SKM-1 treated with dmso at 0.1 percent for 144 hours (cell line): Measurements from ENCODE around the gene PARG.
"Not testable (repeated sequence)": the region's sequence is repeated elsewhere in the genome, so short reads cannot be mapped to it uniquely, and the experiment has no call there.

Experiments used
- DNase-seq: peaks from one replicate; lab custom pipeline; 2025; ENCODE audit not compliant: unreplicated experiment; lab: John Stamatoyannopoulos, UW

PARG gene

GRCh38 chr10:49831352-49832035 is 110.3 kb downstream of the PARG start:
- DNase-seq, result no peak

GRCh38 chr10:49830846-49831245 is 111.0 kb downstream of the PARG start:
- no peak for DNase-seq

GRCh38 chr10:49830016-49830415 is 111.8 kb downstream of the PARG start:
- no peak for DNase-seq

- DNase-seq, result no peak
These were observed 114.5 kb downstream of the PARG start for GRCh38 chr10:49827297-49827696.

DNA sequence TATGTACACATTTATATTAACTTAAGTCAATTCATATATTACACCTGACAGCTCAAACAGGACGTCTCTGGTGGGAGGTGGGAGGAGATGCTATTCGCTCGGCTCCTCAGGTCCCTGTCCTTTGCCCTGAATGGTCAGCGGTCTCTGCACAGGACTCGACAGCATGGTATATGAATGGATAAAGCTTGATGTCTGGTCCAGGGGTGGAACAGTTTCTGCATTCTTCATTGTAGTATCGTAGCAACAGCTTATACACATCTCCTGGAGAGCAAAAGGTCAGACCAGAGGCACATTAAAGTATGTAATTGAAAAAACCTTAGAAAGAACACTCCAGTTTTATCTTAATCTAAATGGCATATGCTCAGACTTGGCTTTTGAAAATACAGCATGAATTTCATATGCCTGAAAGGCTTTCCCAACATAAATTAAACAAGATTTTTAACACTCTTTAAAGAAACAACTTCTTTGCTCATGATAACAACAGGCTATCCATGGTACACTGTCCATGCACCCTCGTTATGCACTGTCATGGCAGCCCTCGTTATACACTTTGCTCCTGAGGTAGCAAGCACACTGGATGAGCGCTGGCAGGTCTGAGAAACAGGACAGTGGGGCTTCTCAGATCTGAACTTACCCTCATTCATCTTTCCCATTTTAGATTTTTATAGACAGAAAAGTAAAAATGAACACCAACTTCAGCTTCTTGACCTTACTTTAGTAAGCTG is 122.4 kb downstream of the PARG start:
- no peak for DNase-seq

GRCh38 chr10:49817845-49818244 is 124.0 kb downstream of the PARG start:
- DNase-seq, result no peak

DNA sequence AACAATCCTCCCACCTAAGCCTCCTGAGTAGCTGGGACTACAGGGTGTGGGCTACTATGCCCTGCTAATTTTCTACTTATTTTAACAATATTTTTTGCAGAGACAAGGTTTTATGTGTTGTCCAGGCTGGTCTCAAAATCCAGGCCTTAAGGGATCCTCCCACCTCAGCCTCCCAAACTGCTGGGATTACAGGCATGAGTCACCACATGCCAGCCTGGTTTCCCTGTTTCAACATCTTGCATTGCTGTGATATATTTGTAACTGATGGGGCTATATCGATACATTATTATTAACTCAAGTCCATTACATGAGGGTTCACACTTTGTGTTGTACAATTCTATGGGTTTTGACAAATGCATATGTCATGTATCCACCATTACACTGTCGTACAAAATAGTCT is 137.8 kb downstream of the PARG start:
- DNase-seq, result no peak

DNA sequence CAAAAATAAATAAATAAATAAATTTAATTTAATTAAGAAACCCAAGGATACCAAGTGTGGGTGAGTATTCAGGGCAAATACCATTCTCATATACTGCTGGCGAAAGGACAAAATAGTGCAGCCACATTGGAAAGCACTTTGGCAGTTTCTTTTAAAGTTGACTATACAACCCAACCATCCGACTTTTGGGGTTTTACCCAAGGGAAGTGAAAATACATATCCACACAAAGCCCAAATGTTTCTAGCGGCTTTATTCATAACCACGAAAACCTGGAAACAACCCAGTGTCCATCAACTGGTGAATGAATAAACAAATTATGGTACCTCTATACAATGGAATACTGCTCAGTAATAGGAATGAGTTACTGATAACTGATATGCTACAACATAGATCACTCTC is 143.6 kb downstream of the PARG start:
- DNase-seq, result no peak

GRCh38 chr10:49791100-49791499 is 150.7 kb downstream of the PARG start:
- DNase-seq, result no peak

DNA sequence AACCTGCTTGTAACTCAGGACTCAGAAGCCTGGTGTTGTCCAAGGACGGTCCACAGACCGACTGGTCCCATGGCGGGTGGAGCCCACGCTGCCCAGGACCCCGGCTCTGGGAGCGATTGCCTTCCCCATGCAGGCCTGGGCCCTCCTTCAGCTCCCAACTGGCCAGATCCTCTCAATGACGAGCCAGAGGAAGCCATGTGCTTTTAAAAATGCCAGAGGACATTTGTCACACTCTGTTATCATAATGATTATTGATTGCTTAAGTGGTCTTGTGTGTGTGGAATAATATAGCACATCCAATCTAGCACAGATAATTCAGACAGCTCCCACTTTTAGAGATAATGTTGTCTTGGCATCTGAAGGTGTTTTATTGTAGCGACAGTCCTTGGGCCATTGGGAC is 157.1 kb downstream of the PARG start:
- no peak for DNase-seq

GRCh38 chr10:49783645-49784044 is 158.2 kb downstream of the PARG start:
- DNase-seq, result no peak

DNA sequence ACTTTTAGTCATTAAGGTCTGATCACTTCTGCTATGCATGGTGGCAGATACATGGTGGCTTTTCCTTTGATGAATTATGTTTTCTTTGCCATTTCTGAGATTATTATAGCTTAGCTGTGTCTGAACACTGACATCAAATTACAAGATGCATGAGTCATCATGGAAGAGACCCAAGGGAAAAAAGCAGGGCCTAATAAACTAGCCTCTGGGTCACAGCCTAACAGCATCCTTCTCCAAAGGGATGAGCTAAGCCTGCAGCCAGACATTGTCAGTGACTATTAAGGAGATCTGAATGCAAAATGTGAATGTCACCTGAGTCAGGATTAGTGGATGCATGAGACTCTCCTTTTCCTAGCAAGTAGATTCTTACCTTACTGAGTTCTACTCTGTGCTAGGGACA is 160.6 kb downstream of the PARG start:
- no peak for DNase-seq

DNA sequence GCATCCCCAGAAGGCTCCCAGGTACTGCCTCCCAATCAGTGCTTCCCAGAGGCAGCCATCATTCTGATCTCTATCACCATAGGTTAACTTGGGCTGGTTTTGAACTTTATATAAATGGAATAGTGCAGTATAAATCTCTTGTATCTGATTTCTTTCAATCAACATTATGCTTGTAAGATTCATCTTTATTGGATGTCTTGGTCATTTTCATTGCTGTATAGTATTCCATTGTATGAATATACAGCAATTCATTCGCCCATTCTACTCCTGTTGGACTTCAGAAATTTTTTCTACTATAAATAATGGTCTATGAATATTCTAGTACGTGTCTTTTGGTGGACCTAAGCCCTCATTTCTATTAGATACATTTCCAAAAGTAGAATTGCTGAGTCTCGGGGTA is 163.6 kb downstream of the PARG start:
- DNase-seq, result no peak

DNA sequence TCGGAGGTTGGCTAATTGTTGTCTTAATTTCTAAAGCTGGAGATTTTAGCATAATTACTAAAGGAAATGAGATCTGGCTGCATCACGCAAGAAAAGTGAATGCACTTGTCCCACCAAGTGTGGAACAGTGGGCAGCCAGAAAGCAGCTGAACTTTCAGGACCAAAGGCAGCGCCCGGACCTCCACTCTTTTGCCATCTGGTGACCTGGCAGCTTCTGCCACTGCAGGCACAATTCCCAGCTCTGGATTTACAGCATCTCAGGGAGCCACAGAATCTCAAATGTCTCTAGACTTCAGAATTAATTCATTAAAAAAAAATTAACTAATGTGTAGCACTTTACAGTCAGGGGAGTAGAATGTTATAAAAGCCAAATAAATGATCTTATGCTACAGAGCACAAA is 165.0 kb downstream of the PARG start:
- DNase-seq, result no peak

GRCh38 chr10:49775014-49775413 is 166.8 kb downstream of the PARG start:
- DNase-seq, result no peak

GRCh38 chr10:49772944-49773343 is 168.9 kb downstream of the PARG start:
- DNase-seq, result not testable (repeated sequence)

- not testable (repeated sequence) for DNase-seq
These were observed 170.8 kb downstream of the PARG start for GRCh38 chr10:49771046-49771445.

GRCh38 chr10:49769692-49770091 is 172.1 kb downstream of the PARG start:
- DNase-seq, result no peak

DNA sequence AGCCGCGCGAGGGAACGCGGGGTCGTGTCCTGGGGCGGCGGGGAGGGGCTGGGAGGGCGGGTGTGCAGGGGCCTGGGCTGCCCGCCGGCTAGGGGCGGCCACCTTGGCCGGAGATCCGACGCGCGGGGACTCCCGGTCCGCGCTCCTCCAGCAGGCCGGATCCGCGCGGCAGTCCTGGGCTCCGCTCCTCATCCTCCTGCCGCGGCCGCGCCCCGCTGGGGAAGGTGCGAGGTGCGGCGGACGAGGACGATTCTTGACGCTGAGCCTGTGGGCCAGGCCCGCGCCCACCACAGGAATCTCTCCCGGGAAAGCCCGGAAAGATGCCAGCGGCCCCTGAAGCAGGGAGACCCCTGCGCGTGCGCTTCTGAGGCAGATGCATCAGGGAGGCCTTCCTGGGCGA is 173.1 kb downstream of the PARG start:
- no peak for DNase-seq

DNA sequence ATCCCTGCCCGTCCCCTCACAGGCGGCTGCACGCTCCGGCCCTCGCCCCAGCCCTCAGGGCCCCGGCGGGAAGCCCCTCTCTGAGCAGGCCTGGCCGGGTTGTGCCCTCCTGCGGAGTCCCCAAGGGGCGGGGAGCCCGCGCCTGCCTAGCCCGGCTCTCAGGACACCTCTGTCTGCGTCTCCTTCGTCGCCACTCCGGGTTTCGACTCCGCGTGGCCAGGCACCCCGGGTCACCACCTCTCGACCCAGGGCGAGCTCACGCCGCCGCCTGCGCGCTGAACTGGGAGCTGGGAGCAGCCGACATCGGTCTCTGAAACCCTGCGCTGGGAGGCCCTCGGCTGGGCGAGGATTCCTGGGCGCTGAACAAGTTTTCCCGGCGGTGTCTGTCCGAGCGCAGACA is 173.5 kb downstream of the PARG start:
- no peak for DNase-seq
